ENCODE data around the gene GALNT6. TPM values are rescaled to one million over a fixed set of nuclear protein-coding genes. Genes with fewer than 3 reads are reported as not detected.

Gene GALNT6
- total and polyA plus RNA-seq, 2 of the 13 experiments (the other 11 are each of a cell fraction or from before 2014, with no cell fraction given), result 1.0 to 1.1 TPM

DNA sequence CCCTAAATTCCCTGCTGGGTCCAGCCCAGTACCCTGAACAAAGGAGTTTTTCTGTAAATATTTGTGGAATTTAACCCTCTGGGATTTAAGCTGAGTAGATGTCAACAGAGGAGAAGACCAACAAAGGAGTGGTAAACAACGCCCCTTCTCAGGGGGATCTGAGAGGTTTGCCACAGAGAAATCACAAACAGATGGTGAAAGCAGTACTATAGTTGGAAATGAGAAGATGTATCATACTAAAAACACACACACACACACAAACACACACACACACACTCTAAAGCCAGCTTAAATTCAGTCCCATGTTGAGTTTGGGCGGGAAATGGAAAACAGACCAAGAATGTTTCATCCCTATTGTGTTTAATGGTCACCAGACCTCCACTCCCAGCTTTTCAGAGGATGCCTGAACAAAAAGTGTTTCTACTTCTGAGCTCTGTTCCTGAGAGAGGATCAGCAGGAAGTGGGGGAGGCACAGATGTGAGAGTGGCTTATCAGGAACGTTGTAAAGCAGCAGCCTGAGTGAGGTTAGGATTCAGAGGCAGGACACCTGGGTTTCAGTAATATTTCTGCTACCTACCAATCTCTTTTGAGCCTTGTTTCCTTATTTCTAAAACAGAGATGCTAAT, 70.4 kb downstream of the GALNT6 start:
- BruUV-seq (replicated peaks), result no TSS peak
- POLR2A ChIA-PET, result no interaction called here
- intact Hi-C loops (cut with micrococcal nuclease; ENCODE audit: unreplicated experiment) (no loop called here), in situ Hi-C loops (cut with HindIII; ENCODE audit: extremely low pct_ligation_motif_present, low pct_unique_long_range_greater_than_20kb) (no loop called here)
- 29% methylated on average over 3 of the region's 3 CpGs for WGBS (ENCODE audit: low lambda C conversion rate)
- Histone ChIP-seq H3K4me1 (ENCODE audit: insufficient read depth, low read length) (no peaks in the 10 kb centered on the region), H3K9ac (ENCODE audit: insufficient read depth, low read depth, low read length) (no peak overlapping the region), H3K9me3 (ENCODE audit: low read length) (no peaks in the 10 kb centered on the region), H3K36me3 (replicated peaks in 1 of 2; ENCODE audit: control insufficient read depth in 1 of 2, insufficient read depth in 2 of 2, low read length in 2 of 2) (no peaks in the 10 kb centered on the region), H3K27me3 (ENCODE audit: control insufficient read depth in 1 of 2, insufficient read depth in 2 of 2, low read length in 2 of 2) (0 out of 5 replicates have a peak, but pooled peaks cover 0 to 5% of the 10 kb centered on the region in 2 experiments), H3K79me2 (ENCODE audit: insufficient read depth, low read length) (no peaks in the 10 kb centered on the region), H3K4me3 (replicated peaks in 1 of 3; ENCODE audit: insufficient read depth in 1 of 3, low read depth in 2 of 3, low read length in 3 of 3) (no peak overlapping the region), H3K27ac (ENCODE audit: extremely low read length, insufficient read depth, low read length) (no peak overlapping the region), H2AFZ (ENCODE audit: low read length) (no peak overlapping the region), H3K4me2 (ENCODE audit: low read depth, low read length) (no peak overlapping the region), H4K20me1 (ENCODE audit: insufficient read depth, low read length) (no peaks in the 10 kb centered on the region)
- CTCF ChIA-PET (ENCODE audit: low intra/inter-chr PET ratio, low total read pairs), result no interaction called here
- no peak for FAIRE-seq
- ATAC-seq, result no peak
- DNase-seq (ENCODE audit: low spot score), result no peak
- TF ChIP-seq MXI1 (IDR thresholded peaks at IDR 0.05; ENCODE audit: borderline replicate concordance, low read depth, low read length) (no peak), ZKSCAN5 (CRISPR knock-in tag; IDR thresholded peaks at IDR 0.05) (no peak), EHMT2 (IDR thresholded peaks at IDR 0.05; ENCODE audit: borderline replicate concordance, low read depth, low read length) (no peak), SRF (IDR thresholded peaks at IDR 0.05; ENCODE audit: low read depth, low read length) (no peak), ZNF615 (CRISPR knock-in tag; IDR thresholded peaks at IDR 0.05; ENCODE audit: borderline replicate concordance) (no peak), ZNF224 (CRISPR knock-in tag; IDR thresholded peaks at IDR 0.05) (no peak), ZNF703 (CRISPR knock-in tag; IDR thresholded peaks at IDR 0.05; ENCODE audit: borderline replicate concordance) (no peak), ZNF607 (CRISPR knock-in tag; IDR thresholded peaks at IDR 0.05; ENCODE audit: borderline replicate concordance) (no peak), ZSCAN9 (CRISPR knock-in tag; IDR thresholded peaks at IDR 0.05; ENCODE audit: borderline replicate concordance) (no peak)
- TF ChIP-seq, protein P1, sequence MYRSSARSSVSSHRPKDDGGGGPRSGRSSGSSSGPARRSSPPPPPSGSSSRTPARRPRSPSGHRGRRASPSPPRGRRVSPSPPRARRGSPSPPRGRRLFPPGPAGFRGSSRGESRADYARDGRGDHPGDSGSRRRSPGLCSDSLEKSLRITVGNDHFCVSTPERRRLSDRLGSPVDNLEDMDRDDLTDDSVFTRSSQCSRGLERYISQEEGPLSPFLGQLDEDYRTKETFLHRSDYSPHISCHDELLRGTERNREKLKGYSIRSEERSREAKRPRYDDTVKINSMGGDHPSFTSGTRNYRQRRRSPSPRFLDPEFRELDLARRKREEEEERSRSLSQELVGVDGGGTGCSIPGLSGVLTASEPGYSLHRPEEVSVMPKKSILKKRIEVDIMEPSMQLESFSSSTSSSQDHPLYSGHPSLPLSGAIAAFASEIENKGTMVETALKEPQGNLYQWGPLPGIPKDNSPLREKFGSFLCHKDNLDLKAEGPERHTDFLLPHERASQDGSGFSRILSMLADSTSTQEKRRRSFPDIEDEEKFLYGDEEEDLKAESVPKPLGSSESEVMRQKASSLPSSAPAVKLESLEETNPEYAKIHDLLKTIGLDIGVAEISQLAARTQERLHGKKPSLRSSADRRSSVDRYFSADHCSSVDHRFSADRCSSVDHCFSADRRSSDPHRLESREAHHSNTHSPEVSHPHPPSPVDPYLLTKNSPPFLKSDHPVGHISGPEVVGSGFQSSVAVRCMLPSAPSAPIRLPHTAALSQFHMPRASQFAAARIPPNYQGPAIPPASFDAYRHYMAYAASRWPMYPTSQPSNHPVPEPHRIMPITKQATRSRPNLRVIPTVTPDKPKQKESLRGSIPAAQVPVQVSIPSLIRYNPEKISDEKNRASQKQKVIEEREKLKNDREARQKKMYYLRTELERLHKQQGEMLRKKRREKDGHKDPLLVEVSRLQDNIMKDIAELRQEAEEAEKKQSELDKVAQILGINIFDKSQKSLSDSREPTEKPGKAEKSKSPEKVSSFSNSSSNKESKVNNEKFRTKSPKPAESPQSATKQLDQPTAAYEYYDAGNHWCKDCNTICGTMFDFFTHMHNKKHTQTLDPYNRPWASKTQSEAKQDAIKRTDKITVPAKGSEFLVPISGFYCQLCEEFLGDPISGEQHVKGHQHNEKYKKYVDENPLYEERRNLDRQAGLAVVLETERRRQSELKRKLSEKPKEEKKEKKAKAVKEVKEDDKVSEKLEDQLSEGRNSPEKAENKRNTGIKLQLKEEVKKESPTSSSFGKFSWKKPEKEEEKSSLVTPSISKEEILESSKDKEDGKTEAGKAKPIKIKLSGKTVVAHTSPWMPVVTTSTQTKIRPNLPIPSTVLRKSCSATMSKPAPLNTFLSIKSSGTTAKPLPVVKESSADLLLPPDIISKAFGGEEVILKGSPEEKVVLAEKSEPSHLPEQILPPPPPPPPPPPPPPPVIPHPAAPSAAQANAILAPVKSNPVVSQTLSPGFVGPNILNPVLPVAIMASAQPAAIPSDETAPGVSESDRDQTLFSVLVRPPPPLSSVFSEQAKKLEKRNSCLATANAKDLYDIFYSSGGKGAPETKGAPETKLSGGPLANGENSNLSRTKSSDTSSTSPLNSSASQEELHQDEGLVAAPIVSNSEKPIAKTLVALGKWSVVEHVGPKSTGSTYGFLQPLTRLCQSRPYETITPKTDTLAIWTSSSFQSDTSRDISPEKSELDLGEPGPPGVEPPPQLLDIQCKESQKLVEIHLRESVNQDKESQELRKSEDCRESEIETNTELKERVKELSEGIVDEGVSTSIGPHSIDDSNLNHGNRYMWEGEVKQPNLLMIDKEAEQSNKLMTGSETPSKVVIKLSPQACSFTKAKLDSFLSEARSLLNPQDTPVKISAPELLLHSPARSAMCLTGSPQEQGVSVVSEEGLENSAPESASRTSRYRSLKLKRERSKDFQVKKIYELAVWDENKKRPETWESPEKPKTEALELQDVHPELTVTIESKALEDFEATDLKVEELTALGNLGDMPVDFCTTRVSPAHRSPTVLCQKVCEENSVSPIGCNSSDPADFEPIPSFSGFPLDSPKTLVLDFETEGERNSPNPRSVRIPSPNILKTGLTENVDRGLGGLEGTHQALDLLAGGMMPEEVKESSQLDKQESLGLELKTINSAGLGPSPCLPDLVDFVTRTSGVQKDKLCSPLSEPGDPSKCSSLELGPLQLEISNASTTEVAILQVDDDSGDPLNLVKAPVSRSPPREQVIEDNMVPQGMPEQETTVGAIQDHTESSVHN (CRISPR knock-in tag; IDR thresholded peaks at IDR 0.05), result no peak
- TF ChIP-seq, protein P2, sequence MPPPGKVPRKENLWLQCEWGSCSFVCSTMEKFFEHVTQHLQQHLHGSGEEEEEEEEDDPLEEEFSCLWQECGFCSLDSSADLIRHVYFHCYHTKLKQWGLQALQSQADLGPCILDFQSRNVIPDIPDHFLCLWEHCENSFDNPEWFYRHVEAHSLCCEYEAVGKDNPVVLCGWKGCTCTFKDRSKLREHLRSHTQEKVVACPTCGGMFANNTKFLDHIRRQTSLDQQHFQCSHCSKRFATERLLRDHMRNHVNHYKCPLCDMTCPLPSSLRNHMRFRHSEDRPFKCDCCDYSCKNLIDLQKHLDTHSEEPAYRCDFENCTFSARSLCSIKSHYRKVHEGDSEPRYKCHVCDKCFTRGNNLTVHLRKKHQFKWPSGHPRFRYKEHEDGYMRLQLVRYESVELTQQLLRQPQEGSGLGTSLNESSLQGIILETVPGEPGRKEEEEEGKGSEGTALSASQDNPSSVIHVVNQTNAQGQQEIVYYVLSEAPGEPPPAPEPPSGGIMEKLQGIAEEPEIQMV (CRISPR knock-in tag; IDR thresholded peaks at IDR 0.05; ENCODE audit: low read depth), result no peak
- TF ChIP-seq, protein P3, sequence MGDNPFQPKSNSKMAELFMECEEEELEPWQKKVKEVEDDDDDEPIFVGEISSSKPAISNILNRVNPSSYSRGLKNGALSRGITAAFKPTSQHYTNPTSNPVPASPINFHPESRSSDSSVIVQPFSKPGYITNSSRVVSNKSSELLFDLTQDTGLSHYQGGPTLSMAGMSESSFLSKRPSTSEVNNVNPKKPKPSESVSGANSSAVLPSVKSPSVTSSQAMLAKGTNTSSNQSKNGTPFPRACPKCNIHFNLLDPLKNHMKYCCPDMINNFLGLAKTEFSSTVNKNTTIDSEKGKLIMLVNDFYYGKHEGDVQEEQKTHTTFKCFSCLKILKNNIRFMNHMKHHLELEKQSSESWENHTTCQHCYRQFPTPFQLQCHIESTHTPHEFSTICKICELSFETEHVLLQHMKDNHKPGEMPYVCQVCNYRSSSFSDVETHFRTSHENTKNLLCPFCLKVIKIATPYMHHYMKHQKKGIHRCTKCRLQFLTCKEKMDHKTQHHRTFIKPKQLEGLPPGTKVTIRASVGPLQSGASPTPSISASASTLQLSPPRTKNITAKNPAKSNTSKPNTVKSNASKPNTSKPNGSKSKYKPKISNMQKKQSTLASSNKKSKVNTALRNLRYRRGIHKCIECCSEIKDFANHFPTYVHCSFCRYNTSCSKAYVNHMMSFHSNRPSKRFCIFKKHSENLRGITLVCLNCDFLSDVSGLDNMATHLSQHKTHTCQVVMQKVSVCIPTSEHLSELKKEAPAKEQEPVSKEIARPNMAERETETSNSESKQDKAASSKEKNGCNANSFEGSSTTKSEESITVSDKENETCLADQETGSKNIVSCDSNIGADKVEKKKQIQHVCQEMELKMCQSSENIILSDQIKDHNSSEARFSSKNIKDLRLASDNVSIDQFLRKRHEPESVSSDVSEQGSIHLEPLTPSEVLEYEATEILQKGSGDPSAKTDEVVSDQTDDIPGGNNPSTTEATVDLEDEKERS (CRISPR knock-in tag; IDR thresholded peaks at IDR 0.05), result no peak

Measured in HepG2 (cell line).